Ovary (tissue), 9 donors: ENCODE results near the gene TRMT112. TPM values are rescaled to one million over a fixed set of nuclear protein-coding genes. Genes with fewer than 3 reads are reported as not detected.
A peak's percentile ranks its signal among the peaks of the same experiment; 100 is the strongest.

Experiments
- DNase-seq, 5 donors: peaks; one replicate each; pipeline ENCODE4 v3.0.0-alpha.2; 2019 to 2020
- H3K27ac ChIP-seq, 2 donors: fragments of 200-600 bp; one replicate each; pipeline versions ENCODE4 v1.5.1 to v1.8.0; 2019 to 2022
- H3K27me3 ChIP-seq: fragments of 200-600 bp; one replicate; pipeline ENCODE4 v1.8.0; 2022
- H3K36me3 ChIP-seq: fragments of 200-600 bp; sonication (generic); one replicate; pipeline ENCODE4 v1.5.1; 2019
- H3K4me1 ChIP-seq: one replicate; pipeline ENCODE4 v1.8.1; 2013; ENCODE audit warnings: mild to moderate bottlenecking, moderate library complexity; ENCODE audit not compliant: insufficient read depth
- H3K4me3 ChIP-seq: fragments of 200-600 bp; sonication (generic); one replicate; pipeline ENCODE4 v1.5.1; 2017
- H3K9me3 ChIP-seq, 2 donors: fragments of 200-600 bp in 1 of 2; sonication (generic) in 1 of 2; one replicate each; pipeline versions ENCODE4 v1.5.1 to v1.8.1; 2013 to 2019; ENCODE audit warnings: mild to moderate bottlenecking in 1 of 2, moderate library complexity in 1 of 2
- CTCF ChIP-seq, 3 donors: fragments of 450-650 bp in 2 of 3; fragments of 200-600 bp in 1 of 3; IDR thresholded peaks; one replicate each; pipeline versions ENCODE4 v1.5.1 to v1.8.0; 2016 to 2022; ENCODE audit warnings: antibody characterized with exemption in 3 of 3, mild to moderate bottlenecking in 1 of 3
- EP300 ChIP-seq: sonication (generic); formaldehyde crosslinking; IDR thresholded peaks from one replicate; pipeline ENCODE4 v1.6.1; 2017; ENCODE audit warnings: antibody characterized with exemption
- POLR2A ChIP-seq: fragments of 450-650 bp; IDR thresholded peaks from one replicate; pipeline ENCODE4 v1.6.1; 2017; ENCODE audit warnings: antibody characterized with exemption, mild to moderate bottlenecking, moderate library complexity
- WGBS, 3 donors: extraction: QIAGEN DNeasy Blood & Tissue Kit in 1 of 3; methylation state at CpG; one replicate each; pipeline versions ENCODE4 v1.1.5 to v1.1.7; 2013 to 2017; 5-methylcytosine and 5-hydroxymethylcytosine counted together
- intact Hi-C, 4 donors: fragments of 100-400 bp; cut with DNase I; formaldehyde crosslinking; loops; one replicate each; pipeline versions ENCODE4 v1.11.0 to v1.15.1; 2022 to 2023
- microRNA-seq, 3 donors: library from miRNA; unstranded; fragments of <30 nt; microRNA quantifications; one replicate each; pipeline versions ENCODE4 to v1.2.0, GENCODE V29; 2019 to 2020
- polyA plus RNA-seq, 2 donors: library from polyadenylated mRNA; stranded (reverse); fragments of 200-250 nt in 1 of 2; fragments of 350-450 nt in 1 of 2; fragmentation: Illumina TruSeq in 1 of 2; extraction: RNeasy Lipid Tissue Mini Kit (QIAGEN cat#74804) in 1 of 2; gene quantifications; one replicate each; pipeline ENCODE4 v1.2.3, GENCODE V29; 2013 to 2014
- small RNA-seq: library from RNA; depleted of rRNA; stranded (forward); fragments of <200 nt; gene quantifications from one replicate; pipeline ENCODE3, GENCODE V24; 2016
- total RNA-seq, 7 donors: library from RNA; depleted of rRNA in 2 of 7; stranded (reverse); fragments of >200 nt in 2 of 7; fragmentation: NEBNext Ultra II Directional in 3 of 7; extraction: Animal tissue kit (Norgen Biotek cat#: 25700) in 3 of 7; gene quantifications; one replicate each; pipeline versions ENCODE4 v1.1.0 to v1.2.4, GENCODE V29; 2016 to 2023
- donor health status: DM: no; HTN: no; CAD: no; lungs with moderate emphysema.
- donor health status: DM: no; HTN: no; CAD: no.
- donor health status: Bipolar disorder and iron deficiency.
- donor health status: DM: yes; HTN: yes; CAD: no.
- donor health status: DM: no; HTN: no; CAD: no.
- donor health status: DM: yes; HTN: yes; CAD: no.

The TRMT112 gene
- total and polyA plus RNA-seq, 9 donors = 207 to 432 (median 275) TPM

GRCh38 chr11:64268025-64268892 lies 49.1 kb downstream of the TRMT112 start:
- no peaks in the 10 kb centered on the region for H3K36me3 ChIP-seq
- WGBS, 3 donors = 17 to 29% (median 19%) methylated on average over 21 to 23 of the region's 23 CpGs
- H3K9me3 ChIP-seq = no peaks in the 10 kb centered on the region
- intact Hi-C loops = loop anchor here in 2 of 4 donors (10.0 kb wide), 1 partner anchor 63 kb away; the partner anchor contains the start of gene FERMT3 (in 2 of the 2)
- peak overlapping the region; percentile 75 for H3K4me3 ChIP-seq
- peak; percentile 82 to 93 (median 90) for DNase-seq
- no peak for TF ChIP-seq EP300
- TF ChIP-seq CTCF (IDR thresholded peaks at IDR 0.05) = peak in 1 of 3 donors; percentile 18
- TF ChIP-seq POLR2A = no peak
- H3K27ac ChIP-seq = peak overlapping the region; percentile 13 to 90
- H3K27me3 ChIP-seq = no peaks in the 10 kb centered on the region
- peaks cover 9% of the 10 kb centered on the region for H3K4me1 ChIP-seq

- Histone ChIP-seq H3K36me3 (no peaks in the 10 kb centered on the region), H3K4me3 (no peak overlapping the region), H3K4me1 (peaks cover 9% of the 10 kb centered on the region), H3K27ac (peak overlapping the region in 1 of 2 donors; percentile 90), H3K9me3 (no peaks in the 10 kb centered on the region), H3K27me3 (no peaks in the 10 kb centered on the region)
- 70 to 71% (median 70%) methylated on average over 27 of the region's 27 CpGs for WGBS, 3 donors
- DNase-seq = peak in 3 of 5 donors; percentile 55 to 66 (median 66)
- TF ChIP-seq EP300 = no peak
- no peak for TF ChIP-seq CTCF (IDR thresholded peaks at IDR 0.05)
- no peak for TF ChIP-seq POLR2A
- intact Hi-C loops = loop anchor here in 2 of 4 donors (10.0 kb wide), 1 partner anchor 63 kb away; the partner anchor contains the start of gene FERMT3 (in 2 of the 2)
Measured at GRCh38 chr11:64267207-64267945, 50.0 kb downstream of the TRMT112 start.

Small RNA genes lying within 50 kb of the gene (microRNA-seq; reads per million reads assigned to microRNA genes)
- gene MIR7155 = 0 to 0.18 (median 0.16) reads per million in 3 donors

Small RNA genes lying within 50 kb of the gene (small RNA-seq; reads per million reads assigned to genes)
- gene MIR7155 = not detected
- not detected for gene RF00019

Other genes starting within 250 kb of the TRMT112 start
- gene MACROD1, start 151.4 kb downstream of the TRMT112 start, total RNA-seq = 10 to 100 TPM; 24.9 to 50.2 (median 34.2) TPM
- 10 to 100 TPM; 21.1 to 24.1 TPM for gene MACROD1, start 151.4 kb downstream of the TRMT112 start, polyA plus RNA-seq
- 100 to 1,000 TPM in 4 of 7 donors, 10 to 100 TPM in 3; 56.8 to 178 (median 111) TPM for gene STIP1, start 131.4 kb downstream of the TRMT112 start, total RNA-seq
- 100 to 1,000 TPM in 1 of 2 donors, 10 to 100 TPM in 1; 48.4 to 238 TPM for gene STIP1, start 131.4 kb downstream of the TRMT112 start, polyA plus RNA-seq
- 10 to 100 TPM in 2 of 7 donors, 1 to 10 TPM in 5; 3.7 to 19.7 (median 7.5) TPM for gene FERMT3, start 110.8 kb downstream of the TRMT112 start, total RNA-seq
- gene FERMT3, start 110.8 kb downstream of the TRMT112 start, polyA plus RNA-seq = 1 to 10 TPM; 2.2 to 6.4 TPM
- gene TRPT1, start 91.4 kb downstream of the TRMT112 start, total RNA-seq = 10 to 100 TPM; 23.4 to 41.4 (median 32.6) TPM
- gene TRPT1, start 91.4 kb downstream of the TRMT112 start, polyA plus RNA-seq = 10 to 100 TPM; 16.6 to 37.4 TPM
- gene NUDT22, start 91.3 kb downstream of the TRMT112 start, total RNA-seq = 10 to 100 TPM; 31.8 to 52.7 (median 42.2) TPM
- gene NUDT22, start 91.3 kb downstream of the TRMT112 start, polyA plus RNA-seq = 10 to 100 TPM in 1 of 2 donors, 1 to 10 TPM in 1; 4.8 to 32.3 TPM
- gene DNAJC4, start 87.0 kb downstream of the TRMT112 start, total RNA-seq = 10 to 100 TPM; 25.0 to 62.2 (median 43.1) TPM
- 10 to 100 TPM; 28.8 to 69.1 TPM for gene DNAJC4, start 87.0 kb downstream of the TRMT112 start, polyA plus RNA-seq
- gene VEGFB, start 83.0 kb downstream of the TRMT112 start, total RNA-seq = 100 to 1,000 TPM in 5 of 7 donors, 10 to 100 TPM in 2; 27.4 to 164 (median 125) TPM
- 100 to 1,000 TPM in 1 of 2 donors, 10 to 100 TPM in 1; 81.9 to 124 TPM for gene VEGFB, start 83.0 kb downstream of the TRMT112 start, polyA plus RNA-seq
- gene FKBP2, start 76.5 kb downstream of the TRMT112 start, total RNA-seq = 10 to 100 TPM; 41.4 to 88.0 (median 49.5) TPM
- gene FKBP2, start 76.5 kb downstream of the TRMT112 start, polyA plus RNA-seq = 100 to 1,000 TPM in 1 of 2 donors, 10 to 100 TPM in 1; 25.1 to 132 TPM
- 10 to 100 TPM; 27.8 to 71.3 (median 60.3) TPM for gene PPP1R14B, start 70.6 kb downstream of the TRMT112 start, total RNA-seq
- gene PPP1R14B, start 70.6 kb downstream of the TRMT112 start, polyA plus RNA-seq = 10 to 100 TPM; 15.1 to 36.0 TPM
- 10 to 100 TPM; 13.5 to 44.8 (median 29.9) TPM for gene PLCB3, start 66.0 kb downstream of the TRMT112 start, total RNA-seq
- gene PLCB3, start 66.0 kb downstream of the TRMT112 start, polyA plus RNA-seq = 10 to 100 TPM in 1 of 2 donors, 1 to 10 TPM in 1; 5.3 to 16.9 TPM
- 100 to 1,000 TPM in 1 of 7 donors, 10 to 100 TPM in 6; 54.8 to 125 (median 63.6) TPM for gene BAD, start 32.9 kb downstream of the TRMT112 start, total RNA-seq
- gene BAD, start 32.9 kb downstream of the TRMT112 start, polyA plus RNA-seq = 10 to 100 TPM in 1 of 2 donors, 1 to 10 TPM in 1; 3.4 to 81.9 TPM
- gene GPR137, start 31.7 kb downstream of the TRMT112 start, total RNA-seq = 10 to 100 TPM in 6 of 7 donors, 1 to 10 TPM in 1; 9.1 to 30.9 (median 23.8) TPM
- 10 to 100 TPM in 1 of 2 donors, 1 to 10 TPM in 1; 3.1 to 23.2 TPM for gene GPR137, start 31.7 kb downstream of the TRMT112 start, polyA plus RNA-seq
- not detected for gene KCNK4, start 26.3 kb downstream of the TRMT112 start, total RNA-seq
- not detected for gene KCNK4, start 26.3 kb downstream of the TRMT112 start, polyA plus RNA-seq
- not detected for gene CATSPERZ, start 17.2 kb downstream of the TRMT112 start, total RNA-seq
- not detected for gene CATSPERZ, start 17.2 kb downstream of the TRMT112 start, polyA plus RNA-seq
- gene ESRRA, start 12.0 kb downstream of the TRMT112 start, total RNA-seq = 10 to 100 TPM in 6 of 7 donors, 1 to 10 TPM in 1; 9.2 to 17.4 (median 15.7) TPM
- 10 to 100 TPM in 1 of 2 donors, 1 to 10 TPM in 1; 2.3 to 11.9 TPM for gene ESRRA, start 12.0 kb downstream of the TRMT112 start, polyA plus RNA-seq
- gene PRDX5, start 562 bp upstream of the TRMT112 start, total RNA-seq = 100 to 1,000 TPM; 160 to 400 (median 192) TPM
- gene PRDX5, start 562 bp upstream of the TRMT112 start, polyA plus RNA-seq = 100 to 1,000 TPM; 272 to 334 TPM
- 1 to 10 TPM; 3.4 to 7.5 (median 3.5) TPM for gene CCDC88B, start 22.6 kb upstream of the TRMT112 start, total RNA-seq
- gene CCDC88B, start 22.6 kb upstream of the TRMT112 start, polyA plus RNA-seq = 1 to 10 TPM in 1 of 2 donors, under 1 TPM in 1; 0.95 to 3.6 TPM
- 10 to 100 TPM in 6 of 7 donors, 1 to 10 TPM in 1; 7.3 to 31.4 (median 16.9) TPM for gene RPS6KA4, start 41.6 kb upstream of the TRMT112 start, total RNA-seq
- gene RPS6KA4, start 41.6 kb upstream of the TRMT112 start, polyA plus RNA-seq = 10 to 100 TPM in 1 of 2 donors, 1 to 10 TPM in 1; 4.0 to 12.1 TPM
- gene SLC22A11, start 238.4 kb upstream of the TRMT112 start, total RNA-seq = under 1 TPM in 5 of 7 donors, not detected in 2; 0.12 to 0.65 (median 0.15) TPM
- under 1 TPM in 1 of 2 donors, not detected in 1; 0.13 TPM for gene SLC22A11, start 238.4 kb upstream of the TRMT112 start, polyA plus RNA-seq